ENCODE data around the gene FNDC10. TPM values are rescaled to one million over a fixed set of nuclear protein-coding genes. Genes with fewer than 3 reads are reported as not detected.

The FNDC10 gene
- total RNA-seq, 6 donors from 2014 or later, result 8.7 to 21.0 (median 12.4) TPM

GRCh38 chr1:1603671-1604373 lies 3.9 kb upstream of the FNDC10 start:
- no peak for ATAC-seq (ENCODE audit: low FRiP score in 2 of 2)
- DNase-seq, result peak in 1 of 2 donors; percentile 42
- TF ChIP-seq, protein P1, sequence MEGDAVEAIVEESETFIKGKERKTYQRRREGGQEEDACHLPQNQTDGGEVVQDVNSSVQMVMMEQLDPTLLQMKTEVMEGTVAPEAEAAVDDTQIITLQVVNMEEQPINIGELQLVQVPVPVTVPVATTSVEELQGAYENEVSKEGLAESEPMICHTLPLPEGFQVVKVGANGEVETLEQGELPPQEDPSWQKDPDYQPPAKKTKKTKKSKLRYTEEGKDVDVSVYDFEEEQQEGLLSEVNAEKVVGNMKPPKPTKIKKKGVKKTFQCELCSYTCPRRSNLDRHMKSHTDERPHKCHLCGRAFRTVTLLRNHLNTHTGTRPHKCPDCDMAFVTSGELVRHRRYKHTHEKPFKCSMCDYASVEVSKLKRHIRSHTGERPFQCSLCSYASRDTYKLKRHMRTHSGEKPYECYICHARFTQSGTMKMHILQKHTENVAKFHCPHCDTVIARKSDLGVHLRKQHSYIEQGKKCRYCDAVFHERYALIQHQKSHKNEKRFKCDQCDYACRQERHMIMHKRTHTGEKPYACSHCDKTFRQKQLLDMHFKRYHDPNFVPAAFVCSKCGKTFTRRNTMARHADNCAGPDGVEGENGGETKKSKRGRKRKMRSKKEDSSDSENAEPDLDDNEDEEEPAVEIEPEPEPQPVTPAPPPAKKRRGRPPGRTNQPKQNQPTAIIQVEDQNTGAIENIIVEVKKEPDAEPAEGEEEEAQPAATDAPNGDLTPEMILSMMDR (IDR thresholded peaks at IDR 0.05), result no peak
- TF ChIP-seq POLR2A (IDR thresholded peaks at IDR 0.05) (no peak), POLR2AphosphoS5 (IDR thresholded peaks at IDR 0.05) (no peak), EP300 (IDR thresholded peaks at IDR 0.05) (no peak)
- Histone ChIP-seq H3K27ac (no peak overlapping the region), H3K4me3 (no peak overlapping the region), H3K9me3 (no peaks in the 10 kb centered on the region), H3K36me3 (no peaks in the 10 kb centered on the region), H3K4me1 (peaks cover 12 to 19% (median 16%) of the 10 kb centered on the region in 4 donors), H3K27me3 (peaks cover 0 to 4% (median 1%) of the 10 kb centered on the region in 4 donors)
- WGBS, 2 donors, result 72 to 81% methylated on average over 8 to 12 of the region's 13 CpGs

DNA sequence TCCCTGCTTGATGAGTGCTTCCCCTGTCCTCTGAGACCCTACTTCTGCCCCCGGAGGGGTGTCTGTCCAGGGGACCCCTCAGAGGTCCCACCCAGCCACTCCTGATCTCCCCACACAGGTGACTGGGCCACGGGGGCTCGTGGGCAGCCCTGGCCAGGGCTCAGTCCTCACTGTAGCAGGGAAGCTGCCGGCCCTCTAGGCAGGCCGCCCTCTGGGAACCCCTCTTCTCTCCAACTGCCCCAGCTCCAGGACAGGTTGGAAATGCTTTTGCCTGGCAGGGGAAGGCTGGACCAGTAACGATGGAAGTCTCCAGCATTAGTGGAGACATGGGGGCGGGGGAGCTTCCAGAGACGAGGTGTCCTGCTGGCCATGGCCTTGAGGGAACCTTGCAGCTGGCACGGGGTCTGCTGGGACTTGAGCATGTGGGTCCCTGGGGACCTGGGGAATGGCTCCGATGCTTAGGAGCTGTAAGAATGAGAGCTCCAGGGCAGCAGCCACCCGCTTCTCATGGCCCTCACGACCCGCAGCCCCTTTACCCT lies 3.1 kb upstream of the FNDC10 start:
- H3K4me3 ChIP-seq, result no peak overlapping the region
- no peak overlapping the region for H3K27ac ChIP-seq
- H3K4me1 ChIP-seq, result peaks cover 12 to 25% (median 17%) of the 10 kb centered on the region in 4 donors
- peak in 1 of 2 donors; percentile 53 for DNase-seq
- 73 to 89% methylated on average over 3 to 11 of the region's 13 CpGs for WGBS, 2 donors
- ATAC-seq (ENCODE audit: low FRiP score in 2 of 2), result no peak
- TF ChIP-seq, protein P1 (IDR thresholded peaks at IDR 0.05), result no peak
- TF ChIP-seq POLR2AphosphoS5 (IDR thresholded peaks at IDR 0.05) (no peak), POLR2A (IDR thresholded peaks at IDR 0.05) (no peak), EP300 (IDR thresholded peaks at IDR 0.05) (no peak)
- no peaks in the 10 kb centered on the region for H3K9me3 ChIP-seq
- no peaks in the 10 kb centered on the region for H3K36me3 ChIP-seq
- peaks cover 0 to 4% (median 1%) of the 10 kb centered on the region in 4 donors for H3K27me3 ChIP-seq

DNA sequence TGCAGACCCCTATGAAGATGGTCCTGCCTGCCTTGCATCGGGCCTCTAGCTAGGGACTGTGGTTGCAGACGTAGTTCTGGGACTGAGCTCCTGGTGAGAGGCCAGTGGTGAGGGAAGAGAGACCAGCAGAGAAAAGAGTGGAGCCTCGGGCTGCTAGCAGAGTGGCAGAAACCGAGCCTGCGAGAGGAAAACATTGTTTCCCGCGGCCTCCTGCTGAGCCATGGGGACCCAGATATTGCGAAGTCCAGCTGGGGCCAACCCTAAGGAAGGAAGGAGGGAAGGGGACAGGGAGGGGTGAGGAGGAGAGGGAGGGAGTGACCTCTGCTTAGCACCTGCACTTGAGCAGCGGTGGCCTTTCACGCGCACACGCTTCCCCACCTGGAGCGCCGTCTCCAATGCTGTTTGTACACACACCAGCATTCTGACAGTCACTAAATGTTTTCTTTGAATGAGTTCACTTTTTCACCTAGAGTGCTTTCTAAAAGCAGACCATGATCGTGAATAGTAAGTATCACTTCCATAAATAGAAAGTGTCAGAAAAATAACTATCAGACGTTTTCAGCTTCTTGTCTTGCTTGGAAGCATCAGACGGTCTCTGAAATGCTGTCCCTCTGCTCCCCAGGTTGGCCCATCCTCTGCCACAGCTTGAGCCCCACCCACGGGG lies 2.5 kb upstream of the FNDC10 start:
- WGBS, 2 donors, result 55 to 60% methylated on average over 16 to 18 of the region's 18 CpGs
- DNase-seq, result no peak
- Histone ChIP-seq H3K4me1 (peaks cover 12 to 25% (median 18%) of the 10 kb centered on the region in 4 donors), H3K27ac (no peak overlapping the region), H3K27me3 (peaks cover 0 to 4% (median 1%) of the 10 kb centered on the region in 4 donors), H3K9me3 (no peaks in the 10 kb centered on the region), H3K36me3 (no peaks in the 10 kb centered on the region), H3K4me3 (no peak overlapping the region)
- ATAC-seq (ENCODE audit: low FRiP score in 2 of 2), result no peak
- TF ChIP-seq POLR2AphosphoS5 (IDR thresholded peaks at IDR 0.05) (no peak), POLR2A (IDR thresholded peaks at IDR 0.05) (no peak), EP300 (IDR thresholded peaks at IDR 0.05) (no peak)
- TF ChIP-seq, protein P1 (IDR thresholded peaks at IDR 0.05), result no peak

GRCh38 chr1:1601564-1602303 lies 1.8 kb upstream of the FNDC10 start:
- Histone ChIP-seq H3K27me3 (peaks cover 0 to 4% (median 1%) of the 10 kb centered on the region in 4 donors), H3K4me1 (peaks cover 12 to 25% (median 19%) of the 10 kb centered on the region in 4 donors), H3K9me3 (no peaks in the 10 kb centered on the region), H3K27ac (no peak overlapping the region), H3K4me3 (no peak overlapping the region), H3K36me3 (no peaks in the 10 kb centered on the region)
- WGBS, 2 donors, result 92% methylated on average over 2 to 14 of the region's 15 CpGs
- ATAC-seq (ENCODE audit: low FRiP score in 2 of 2) (no peak), DNase-seq (peak in 1 of 2 donors; percentile 62)
- no peak for TF ChIP-seq POLR2AphosphoS5 (IDR thresholded peaks at IDR 0.05)
- no peak for TF ChIP-seq POLR2A (IDR thresholded peaks at IDR 0.05)
- TF ChIP-seq EP300 (IDR thresholded peaks at IDR 0.05), result no peak
- TF ChIP-seq, protein P1 (IDR thresholded peaks at IDR 0.05), result no peak

All from upper lobe of left lung (tissue), 6 donors.